GM10266 (cell line): ENCODE data around the gene ENTPD1.

Experiments
- DNase-seq: peaks from one replicate; pipeline ENCODE4 v3.0.0; 2012; ENCODE audit errors: extremely low spot score
- CTCF ChIP-seq: IDR thresholded peaks from 2 replicates; pipeline ENCODE4 v1.5.1; 2012; ENCODE audit warnings: mild to moderate bottlenecking, low read depth; ENCODE audit not compliant: control insufficient read depth, insufficient read depth; ENCODE audit errors: missing control alignments

ENTPD1 gene

GRCh38 chr10:95785317-95785716 lies 29.4 kb downstream of the ENTPD1 start:
- DNase-seq, result no peak
- TF ChIP-seq CTCF, result no peak

GRCh38 chr10:95785942-95786669 lies 30.1 kb downstream of the ENTPD1 start:
- DNase-seq, result no peak
- no peak for TF ChIP-seq CTCF

- no peak for DNase-seq
- no peak for TF ChIP-seq CTCF
Observed at GRCh38 chr10:95787447-95787846, 31.5 kb downstream of the ENTPD1 start.

GRCh38 chr10:95788830-95789229 lies 32.9 kb downstream of the ENTPD1 start:
- TF ChIP-seq CTCF, result no peak
- no peak for DNase-seq

GRCh38 chr10:95789902-95790301 lies 33.9 kb downstream of the ENTPD1 start:
- no peak for TF ChIP-seq CTCF
- DNase-seq, result no peak

- DNase-seq, result no peak
- TF ChIP-seq CTCF, result no peak
Observed at GRCh38 chr10:95790982-95791381, 35.0 kb downstream of the ENTPD1 start.

GRCh38 chr10:95791425-95791979 lies 35.5 kb downstream of the ENTPD1 start:
- no peak for DNase-seq
- no peak for TF ChIP-seq CTCF
